ENCODE measurements around the gene ZNF407.

DNA sequence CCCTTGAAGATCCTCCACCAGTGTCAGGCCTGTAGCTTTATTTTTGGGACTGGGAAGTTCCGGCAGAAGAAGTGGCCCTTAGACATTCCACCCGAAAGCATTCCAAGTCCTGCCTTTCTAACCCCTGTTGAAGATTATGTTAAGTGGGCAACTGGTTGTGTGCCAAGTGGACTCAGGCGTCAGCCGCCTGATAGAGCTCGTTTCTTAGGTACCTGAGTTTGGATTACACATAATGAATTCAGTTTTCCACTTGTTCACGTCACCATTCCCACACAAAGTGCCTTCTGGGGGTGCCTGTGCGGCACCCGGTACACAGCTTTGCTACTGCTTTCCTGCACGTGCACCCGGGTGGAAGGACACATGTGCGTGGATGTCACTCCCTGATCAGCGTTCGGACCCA is 454.8 kb downstream of the ZNF407 start:
- TF ChIP-seq, protein P1, sequence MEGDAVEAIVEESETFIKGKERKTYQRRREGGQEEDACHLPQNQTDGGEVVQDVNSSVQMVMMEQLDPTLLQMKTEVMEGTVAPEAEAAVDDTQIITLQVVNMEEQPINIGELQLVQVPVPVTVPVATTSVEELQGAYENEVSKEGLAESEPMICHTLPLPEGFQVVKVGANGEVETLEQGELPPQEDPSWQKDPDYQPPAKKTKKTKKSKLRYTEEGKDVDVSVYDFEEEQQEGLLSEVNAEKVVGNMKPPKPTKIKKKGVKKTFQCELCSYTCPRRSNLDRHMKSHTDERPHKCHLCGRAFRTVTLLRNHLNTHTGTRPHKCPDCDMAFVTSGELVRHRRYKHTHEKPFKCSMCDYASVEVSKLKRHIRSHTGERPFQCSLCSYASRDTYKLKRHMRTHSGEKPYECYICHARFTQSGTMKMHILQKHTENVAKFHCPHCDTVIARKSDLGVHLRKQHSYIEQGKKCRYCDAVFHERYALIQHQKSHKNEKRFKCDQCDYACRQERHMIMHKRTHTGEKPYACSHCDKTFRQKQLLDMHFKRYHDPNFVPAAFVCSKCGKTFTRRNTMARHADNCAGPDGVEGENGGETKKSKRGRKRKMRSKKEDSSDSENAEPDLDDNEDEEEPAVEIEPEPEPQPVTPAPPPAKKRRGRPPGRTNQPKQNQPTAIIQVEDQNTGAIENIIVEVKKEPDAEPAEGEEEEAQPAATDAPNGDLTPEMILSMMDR (IDR thresholded peaks at IDR 0.05; ENCODE audit: low read depth, low read length, poor library complexity, severe bottlenecking): no peak
- TF ChIP-seq EZH2phosphoT487 (IDR thresholded peaks at IDR 0.05; ENCODE audit: borderline replicate concordance, low read length): no peak
